ENCODE measurements around the gene MAVS. TPM values are rescaled to one million over a fixed set of nuclear protein-coding genes. Genes with fewer than 3 reads are reported as not detected.

The MAVS gene
- total and polyA plus RNA-seq, 9 of the 15 experiments (the other 6 are each of a cell fraction or from before 2014, with no cell fraction given): 1.6 to 22.0 (median 11.3) TPM

GRCh38 chr20:3909952-3910366 is 63.3 kb downstream of the MAVS start (continued):
- TF ChIP-seq SMAD2 (IDR thresholded peaks at IDR 0.05; ENCODE audit: low read depth, low read length) (no peak), TBP (optimal IDR thresholded peaks at IDR 0.05; ENCODE audit: low read depth, low read length) (no peak), RBM25 (IDR thresholded peaks at IDR 0.05; ENCODE audit: low read depth, low read length, severe bottlenecking) (no peak), XRCC5 (IDR thresholded peaks at IDR 0.05; ENCODE audit: low read depth, low read length) (no peak), TRIM24 (IDR thresholded peaks at IDR 0.05) (peak; percentile 87 to 92), KLF16 (IDR thresholded peaks at IDR 0.05) (peak; percentile 95), KLF6 (CRISPR knock-in tag; IDR thresholded peaks at IDR 0.05; ENCODE audit: borderline replicate concordance) (no peak), ZNF121 (CRISPR knock-in tag; conservative IDR thresholded peaks at IDR 0.05) (no peak), NUFIP1 (IDR thresholded peaks at IDR 0.05; ENCODE audit: partially characterized antibody) (no peak), L3MBTL2 (IDR thresholded peaks at IDR 0.05) (no peak), THRAP3 (IDR thresholded peaks at IDR 0.05; ENCODE audit: borderline replicate concordance) (no peak), NFYB (IDR thresholded peaks at IDR 0.05; ENCODE audit: extremely low read depth, insufficient read length) (no peak), ZNF174 (CRISPR knock-in tag; IDR thresholded peaks at IDR 0.05) (no peak), ZBTB7A (IDR thresholded peaks at IDR 0.05; ENCODE audit: borderline replicate concordance, control insufficient read depth, low read depth, low read length) (no peak), ZNF583 (CRISPR knock-in tag; IDR thresholded peaks at IDR 0.05) (no peak), RBM14 (IDR thresholded peaks at IDR 0.05; ENCODE audit: borderline replicate concordance, insufficient read depth, low read depth, low read length) (no peak), ZNF507 (tag; conservative IDR thresholded peaks at IDR 0.05) (no peak), ZNF324 (CRISPR knock-in tag; IDR thresholded peaks at IDR 0.05) (no peak), PHF8 (IDR thresholded peaks at IDR 0.05; ENCODE audit: borderline replicate concordance, low read length) (no peak), SREBF2 (CRISPR knock-in tag; IDR thresholded peaks at IDR 0.05) (no peak), SNRNP70 (optimal IDR thresholded peaks at IDR 0.05; ENCODE audit: low read depth, low read length) (no peak), ZNF184 (CRISPR knock-in tag; IDR thresholded peaks at IDR 0.05) (no peak), TCF7 (IDR thresholded peaks at IDR 0.05; ENCODE audit: borderline replicate concordance) (no peak)
- TF ChIP-seq, protein P1, sequence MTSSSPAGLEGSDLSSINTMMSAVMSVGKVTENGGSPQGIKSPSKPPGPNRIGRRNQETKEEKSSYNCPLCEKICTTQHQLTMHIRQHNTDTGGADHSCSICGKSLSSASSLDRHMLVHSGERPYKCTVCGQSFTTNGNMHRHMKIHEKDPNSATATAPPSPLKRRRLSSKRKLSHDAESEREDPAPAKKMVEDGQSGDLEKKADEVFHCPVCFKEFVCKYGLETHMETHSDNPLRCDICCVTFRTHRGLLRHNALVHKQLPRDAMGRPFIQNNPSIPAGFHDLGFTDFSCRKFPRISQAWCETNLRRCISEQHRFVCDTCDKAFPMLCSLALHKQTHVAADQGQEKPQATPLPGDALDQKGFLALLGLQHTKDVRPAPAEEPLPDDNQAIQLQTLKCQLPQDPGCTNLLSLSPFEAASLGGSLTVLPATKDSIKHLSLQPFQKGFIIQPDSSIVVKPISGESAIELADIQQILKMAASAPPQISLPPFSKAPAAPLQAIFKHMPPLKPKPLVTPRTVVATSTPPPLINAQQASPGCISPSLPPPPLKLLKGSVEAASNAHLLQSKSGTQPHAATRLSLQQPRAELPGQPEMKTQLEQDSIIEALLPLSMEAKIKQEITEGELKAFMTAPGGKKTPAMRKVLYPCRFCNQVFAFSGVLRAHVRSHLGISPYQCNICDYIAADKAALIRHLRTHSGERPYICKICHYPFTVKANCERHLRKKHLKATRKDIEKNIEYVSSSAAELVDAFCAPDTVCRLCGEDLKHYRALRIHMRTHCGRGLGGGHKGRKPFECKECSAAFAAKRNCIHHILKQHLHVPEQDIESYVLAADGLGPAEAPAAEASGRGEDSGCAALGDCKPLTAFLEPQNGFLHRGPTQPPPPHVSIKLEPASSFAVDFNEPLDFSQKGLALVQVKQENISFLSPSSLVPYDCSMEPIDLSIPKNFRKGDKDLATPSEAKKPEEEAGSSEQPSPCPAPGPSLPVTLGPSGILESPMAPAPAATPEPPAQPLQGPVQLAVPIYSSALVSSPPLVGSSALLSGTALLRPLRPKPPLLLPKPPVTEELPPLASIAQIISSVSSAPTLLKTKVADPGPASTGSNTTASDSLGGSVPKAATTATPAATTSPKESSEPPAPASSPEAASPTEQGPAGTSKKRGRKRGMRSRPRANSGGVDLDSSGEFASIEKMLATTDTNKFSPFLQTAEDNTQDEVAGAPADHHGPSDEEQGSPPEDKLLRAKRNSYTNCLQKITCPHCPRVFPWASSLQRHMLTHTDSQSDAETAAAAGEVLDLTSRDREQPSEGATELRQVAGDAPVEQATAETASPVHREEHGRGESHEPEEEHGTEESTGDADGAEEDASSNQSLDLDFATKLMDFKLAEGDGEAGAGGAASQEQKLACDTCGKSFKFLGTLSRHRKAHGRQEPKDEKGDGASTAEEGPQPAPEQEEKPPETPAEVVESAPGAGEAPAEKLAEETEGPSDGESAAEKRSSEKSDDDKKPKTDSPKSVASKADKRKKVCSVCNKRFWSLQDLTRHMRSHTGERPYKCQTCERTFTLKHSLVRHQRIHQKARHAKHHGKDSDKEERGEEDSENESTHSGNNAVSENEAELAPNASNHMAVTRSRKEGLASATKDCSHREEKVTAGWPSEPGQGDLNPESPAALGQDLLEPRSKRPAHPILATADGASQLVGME (CRISPR knock-in tag; IDR thresholded peaks at IDR 0.05): no peak
- TF ChIP-seq, protein P2, sequence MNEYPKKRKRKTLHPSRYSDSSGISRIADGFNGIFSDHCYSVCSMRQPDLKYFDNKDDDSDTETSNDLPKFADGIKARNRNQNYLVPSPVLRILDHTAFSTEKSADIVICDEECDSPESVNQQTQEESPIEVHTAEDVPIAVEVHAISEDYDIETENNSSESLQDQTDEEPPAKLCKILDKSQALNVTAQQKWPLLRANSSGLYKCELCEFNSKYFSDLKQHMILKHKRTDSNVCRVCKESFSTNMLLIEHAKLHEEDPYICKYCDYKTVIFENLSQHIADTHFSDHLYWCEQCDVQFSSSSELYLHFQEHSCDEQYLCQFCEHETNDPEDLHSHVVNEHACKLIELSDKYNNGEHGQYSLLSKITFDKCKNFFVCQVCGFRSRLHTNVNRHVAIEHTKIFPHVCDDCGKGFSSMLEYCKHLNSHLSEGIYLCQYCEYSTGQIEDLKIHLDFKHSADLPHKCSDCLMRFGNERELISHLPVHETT (CRISPR knock-in tag; conservative IDR thresholded peaks at IDR 0.05 in 1 of 2, IDR thresholded peaks at IDR 0.05 in 1 of 2): peak in 1 of 2 experiments; percentile 53; a peak in 1 of 4 replicates
